Right kidney (tissue), 1 donor: Measurements from ENCODE around the gene CHRM4.

Experiments
- DNase-seq: peaks from one replicate; pipeline ENCODE4 v3.0.0-alpha.2; 2016

The CHRM4 gene

DNA sequence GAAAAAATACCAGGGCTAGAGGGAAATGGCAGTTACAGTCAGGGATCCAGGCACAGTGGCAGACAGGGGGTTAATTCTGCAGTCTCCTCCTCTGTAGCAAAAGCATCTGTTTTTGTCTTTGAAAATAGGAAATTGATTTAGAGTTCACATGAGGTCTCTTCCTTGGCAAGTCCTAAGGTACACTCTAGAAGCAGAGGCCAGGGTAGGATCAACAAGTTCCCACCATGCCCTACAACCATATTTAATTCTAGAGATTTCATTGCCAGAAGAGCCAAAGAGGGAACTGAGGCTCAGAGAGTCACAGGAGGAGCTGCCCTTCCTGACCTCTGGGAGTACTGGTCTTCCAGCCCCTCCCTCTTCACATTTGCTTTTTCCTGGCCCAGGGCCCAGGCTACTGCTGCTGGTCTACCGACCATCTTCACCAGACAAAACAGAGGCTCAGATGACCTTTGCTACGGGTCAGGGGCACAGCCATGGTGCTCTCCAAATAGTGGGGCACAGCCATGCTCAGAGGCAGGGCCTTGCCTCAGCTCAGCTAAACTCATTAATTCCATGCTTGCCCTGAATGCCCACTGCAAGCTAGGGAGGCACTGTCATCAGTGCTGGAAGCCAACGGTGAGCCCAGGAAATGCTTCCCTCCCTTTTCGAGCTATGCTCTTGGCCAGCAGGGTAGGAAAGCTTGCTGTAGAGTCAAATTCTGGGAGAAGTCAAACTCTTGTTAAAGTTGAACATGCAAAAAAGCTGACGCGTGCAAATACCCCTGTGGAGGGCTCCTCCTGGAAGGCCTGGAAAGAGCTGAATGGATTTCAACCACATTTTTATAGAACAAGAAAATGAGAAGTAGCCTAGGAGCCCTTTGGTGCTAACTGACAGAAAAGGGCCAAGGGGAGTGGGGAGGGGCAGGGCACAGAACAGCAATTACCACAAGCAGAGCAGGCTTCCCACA lies 11.7 kb upstream of the CHRM4 start:
- no peak for DNase-seq

GRCh38 chr11:46397526-46397925 lies 6.0 kb upstream of the CHRM4 start:
- no peak for DNase-seq

GRCh38 chr11:46393759-46394158 lies 2.2 kb upstream of the CHRM4 start:
- no peak for DNase-seq

- no peak for DNase-seq
Observed at GRCh38 chr11:46393231-46393616, 1.6 kb upstream of the CHRM4 start.

GRCh38 chr11:46392421-46393230 lies 1.1 kb upstream of the CHRM4 start:
- peak; percentile 93 for DNase-seq

DNA sequence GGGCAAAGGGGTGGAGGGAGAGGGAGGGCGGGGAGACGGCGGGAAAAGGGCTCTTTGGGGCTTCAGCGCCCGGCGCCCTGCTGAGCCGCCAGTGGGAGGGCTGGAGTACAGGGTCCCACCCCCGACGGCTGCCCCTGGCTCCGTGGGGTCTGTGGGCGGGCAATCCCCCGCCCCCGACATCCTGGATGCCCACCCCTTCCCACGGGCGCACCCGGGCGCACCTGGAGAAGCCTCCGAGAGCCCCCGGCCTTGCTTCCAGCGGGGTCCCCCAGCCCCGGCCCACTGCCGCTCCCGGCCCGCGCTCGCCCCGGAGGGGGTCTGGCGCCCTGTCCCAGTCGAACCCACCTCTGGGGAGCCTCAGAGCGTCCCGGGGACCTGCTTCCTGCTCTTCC lies 394 bp downstream of the CHRM4 start:
- DNase-seq = peak; percentile 29

- DNase-seq = peak; percentile 41
Observed at GRCh38 chr11:46390331-46391171, 1.0 kb downstream of the CHRM4 start.

DNA sequence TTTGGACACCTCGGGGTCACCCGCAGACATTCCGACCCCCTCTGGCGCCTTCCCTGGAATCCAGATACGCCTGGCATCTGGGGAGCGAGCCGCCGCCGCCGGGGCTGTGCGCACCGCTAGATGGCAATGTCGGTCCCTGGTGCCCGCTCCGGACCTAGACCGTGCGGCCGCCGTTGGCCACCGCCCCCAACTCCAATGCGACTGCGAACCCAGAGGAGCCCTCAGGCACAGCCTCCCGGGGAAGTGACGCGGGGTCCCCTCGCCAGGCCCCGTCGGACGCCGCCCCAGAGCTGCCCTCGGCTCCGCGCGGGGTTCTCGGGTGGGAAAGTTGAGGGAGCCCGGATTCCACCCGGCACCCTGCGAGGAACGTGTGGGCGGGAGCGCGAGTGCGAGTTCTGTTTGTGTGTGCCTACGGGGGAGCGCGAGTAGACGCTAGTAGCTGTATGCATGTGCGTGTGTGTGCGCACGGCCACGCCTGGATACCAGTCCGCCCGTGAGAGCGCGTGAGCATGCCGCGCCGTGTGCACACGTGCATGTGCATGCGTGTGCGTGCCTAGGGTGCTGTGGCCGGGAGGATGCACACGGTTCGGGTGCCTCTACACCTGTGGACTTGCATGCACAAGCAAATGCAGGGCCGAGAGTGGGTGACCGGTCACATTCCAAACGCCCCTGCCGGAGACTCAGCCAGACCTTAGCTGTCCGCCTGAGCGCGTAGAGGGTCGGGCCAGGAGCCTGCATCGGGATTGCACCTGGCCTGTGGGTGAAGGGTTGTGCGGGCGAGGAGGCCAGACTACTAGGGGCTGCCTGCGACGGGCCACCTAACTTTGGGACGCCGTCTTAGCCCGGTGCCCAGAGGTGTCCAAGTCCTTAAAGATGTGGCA lies 1.9 kb downstream of the CHRM4 start:
- DNase-seq = peak; percentile 74

- DNase-seq = no peak
Observed at GRCh38 chr11:46388619-46389449, 2.7 kb downstream of the CHRM4 start.

- DNase-seq = peak; percentile 42
Observed at GRCh38 chr11:46387919-46388618, 3.5 kb downstream of the CHRM4 start.

DNA sequence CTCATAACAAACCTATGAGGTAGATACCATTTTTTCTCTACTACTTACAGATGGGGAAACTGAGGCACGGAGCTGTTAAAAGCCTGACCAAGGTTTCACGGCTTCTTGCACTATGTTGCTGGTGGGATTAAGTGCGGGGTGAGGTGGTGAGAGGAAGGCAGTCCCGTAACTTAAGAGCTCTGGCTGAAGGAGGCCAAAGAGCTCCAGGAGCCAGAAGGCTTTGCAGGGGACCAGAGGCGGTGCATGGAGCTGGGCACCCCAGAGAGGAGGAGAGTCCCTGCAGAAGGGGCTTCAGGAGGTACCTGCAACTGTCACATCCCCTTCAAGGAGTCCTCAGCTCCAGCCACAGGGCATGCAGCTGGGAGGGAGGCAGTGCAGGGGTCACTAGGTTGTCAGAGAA lies 4.1 kb downstream of the CHRM4 start:
- no peak for DNase-seq

- DNase-seq = no peak
Observed at GRCh38 chr11:46386674-46387073, 4.9 kb downstream of the CHRM4 start.

DNA sequence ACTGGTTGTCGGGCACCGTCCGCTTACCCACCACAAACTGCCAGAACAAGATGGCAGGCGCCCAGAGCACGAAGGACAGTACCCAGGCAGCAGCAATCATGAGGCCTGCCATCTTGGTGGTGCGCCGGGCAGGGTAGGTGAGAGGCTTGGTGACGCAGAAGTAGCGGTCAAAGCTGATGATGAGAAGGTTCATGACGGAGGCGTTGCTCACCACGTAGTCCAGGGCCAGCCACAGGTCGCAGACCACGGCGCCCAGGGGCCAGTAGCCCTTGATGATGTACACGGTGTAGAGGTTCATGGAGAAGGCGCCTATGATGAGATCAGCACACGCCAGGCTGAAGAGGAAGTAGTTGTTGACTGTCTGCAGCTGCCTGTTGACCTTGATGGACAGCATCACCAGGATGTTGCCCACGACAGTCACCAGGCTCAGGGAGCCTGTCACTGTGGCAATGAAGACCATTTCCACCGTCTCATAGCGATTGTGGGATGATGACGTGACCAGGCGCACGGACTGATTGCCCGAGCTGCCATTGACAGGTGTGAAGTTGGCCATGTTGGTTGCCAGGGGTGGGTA lies 5.5 kb downstream of the CHRM4 start:
- DNase-seq = no peak

- no peak for DNase-seq
Observed at GRCh38 chr11:46385169-46386004, 6.2 kb downstream of the CHRM4 start.

- DNase-seq = no peak
Observed at GRCh38 chr11:46383974-46384701, 7.4 kb downstream of the CHRM4 start.

- no peak for DNase-seq
Observed at GRCh38 chr11:46383404-46383758, 8.2 kb downstream of the CHRM4 start.

DNA sequence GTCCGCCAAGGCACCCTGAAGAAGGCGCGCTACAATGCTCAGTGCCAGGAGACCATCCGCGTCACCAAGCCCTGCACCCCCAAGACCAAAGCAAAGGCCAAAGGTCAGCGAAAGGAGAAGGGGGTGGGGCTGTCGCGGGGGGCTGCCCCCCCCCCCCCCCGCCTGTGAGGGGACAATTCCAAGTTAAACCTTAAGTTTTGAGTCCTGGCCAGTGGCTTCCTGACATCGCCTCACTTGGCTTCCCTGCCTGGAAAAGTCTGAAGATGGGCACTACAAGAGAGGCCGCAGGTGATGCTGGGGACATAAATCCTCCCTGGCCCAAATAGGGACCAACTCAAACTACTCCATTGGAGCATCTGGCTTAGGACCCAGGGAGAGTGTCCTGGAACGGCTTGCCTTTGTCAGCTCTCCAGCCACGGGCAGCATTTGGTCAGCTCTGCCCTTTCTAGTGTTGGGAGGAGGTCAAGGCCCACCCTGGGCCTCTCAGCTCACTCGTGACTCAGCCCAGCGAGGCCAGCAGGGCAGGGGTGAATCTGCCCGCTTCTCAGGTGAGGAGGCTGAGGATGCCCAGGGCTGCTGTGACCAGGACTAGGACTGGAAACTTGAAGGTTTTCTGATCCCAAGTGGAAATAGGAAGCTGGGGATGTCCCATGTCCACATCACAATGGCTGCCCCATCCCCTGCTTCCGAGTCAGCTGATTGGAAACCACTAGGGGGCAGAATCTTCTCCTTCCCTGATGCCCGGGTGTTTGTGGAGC lies 8.8 kb downstream of the CHRM4 start:
- peak; percentile 35 for DNase-seq
